ENCODE measurements around the gene HES6.
A peak's percentile ranks its signal among the peaks of the same experiment; 100 is the strongest.

Gene HES6

DNA sequence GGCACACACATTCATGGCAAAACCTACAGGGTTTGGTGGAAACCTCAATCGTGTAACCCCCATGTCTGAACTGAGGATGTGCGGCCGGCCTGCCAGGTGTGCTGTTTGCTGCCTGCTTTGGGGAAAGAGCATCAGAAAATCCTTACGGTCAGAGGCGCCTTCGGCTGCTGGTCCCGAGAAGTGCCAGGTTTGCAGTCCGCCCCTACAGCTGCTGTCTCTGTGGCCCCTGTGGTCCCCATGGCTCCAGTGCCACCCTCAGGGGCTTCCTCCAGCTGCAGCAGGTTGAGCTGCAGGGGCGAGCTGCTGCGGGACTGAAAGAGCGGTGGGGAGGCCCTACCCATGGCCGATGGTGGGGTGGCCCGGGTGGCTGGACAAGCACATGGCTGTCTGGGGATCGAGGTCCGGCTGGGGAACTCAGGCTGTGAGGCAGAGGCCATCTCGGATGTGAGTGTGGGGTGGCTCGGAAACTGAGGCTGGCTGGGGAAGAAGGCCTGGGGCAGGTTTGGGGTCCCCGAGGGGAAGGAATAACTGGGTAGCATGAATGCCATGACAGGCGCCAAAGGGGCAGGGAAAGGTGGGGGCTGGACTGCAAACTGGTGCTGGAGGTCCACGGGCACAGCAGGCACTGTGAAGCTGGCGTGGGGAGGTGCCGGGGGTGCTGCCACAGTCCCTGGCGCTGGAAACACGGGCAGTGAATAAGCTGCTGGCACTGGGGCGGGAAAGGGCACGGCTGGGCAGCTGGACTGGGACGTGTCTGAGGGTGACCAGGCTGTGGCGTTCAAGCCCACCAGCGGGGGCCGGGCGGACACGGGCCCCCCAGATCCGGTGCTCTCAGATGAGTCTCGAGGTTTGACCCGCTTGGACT lies 13.2 kb upstream of the HES6 start:
- no peak for DNase-seq

DNA sequence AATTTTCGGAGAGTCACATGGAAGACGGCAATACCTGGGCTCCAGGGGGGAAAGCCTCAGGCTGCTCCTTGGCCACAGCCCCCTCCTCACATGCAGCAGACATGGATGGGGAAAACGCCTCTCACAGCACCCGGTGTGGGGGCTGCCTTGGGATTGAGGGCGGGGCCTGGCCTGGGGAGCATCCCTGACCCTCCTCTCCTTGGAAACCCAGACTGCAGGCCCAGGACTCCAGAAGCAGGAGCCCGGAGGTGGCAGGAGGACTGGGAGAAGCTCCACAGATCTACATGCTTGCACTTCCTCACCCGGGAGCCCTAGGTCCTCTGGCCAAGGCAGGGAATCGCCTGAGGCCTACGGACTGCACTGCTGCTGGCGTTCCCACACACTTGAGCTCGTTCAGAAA lies 12.1 kb upstream of the HES6 start:
- DNase-seq, result no peak

DNA sequence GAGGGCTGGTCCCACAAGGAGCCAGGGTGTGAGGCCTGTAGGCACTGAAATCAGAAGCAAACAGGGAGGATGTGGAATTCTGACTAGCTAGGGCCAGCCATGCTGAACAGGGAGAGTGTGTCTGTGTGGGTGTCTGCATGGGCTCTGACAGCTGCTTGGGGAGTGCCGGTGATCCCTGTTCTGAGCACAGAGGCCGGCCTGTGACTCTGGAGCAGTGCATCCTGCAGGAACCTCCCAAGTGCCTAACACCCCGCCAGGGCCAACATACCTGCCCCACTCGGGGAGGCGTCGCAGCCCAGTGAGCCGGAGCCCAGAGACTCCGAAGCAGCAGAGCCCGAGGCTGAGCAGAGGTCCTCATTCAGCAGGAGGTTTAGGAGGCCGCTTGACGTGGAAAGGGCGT lies 11.5 kb upstream of the HES6 start:
- DNase-seq, result no peak

DNA sequence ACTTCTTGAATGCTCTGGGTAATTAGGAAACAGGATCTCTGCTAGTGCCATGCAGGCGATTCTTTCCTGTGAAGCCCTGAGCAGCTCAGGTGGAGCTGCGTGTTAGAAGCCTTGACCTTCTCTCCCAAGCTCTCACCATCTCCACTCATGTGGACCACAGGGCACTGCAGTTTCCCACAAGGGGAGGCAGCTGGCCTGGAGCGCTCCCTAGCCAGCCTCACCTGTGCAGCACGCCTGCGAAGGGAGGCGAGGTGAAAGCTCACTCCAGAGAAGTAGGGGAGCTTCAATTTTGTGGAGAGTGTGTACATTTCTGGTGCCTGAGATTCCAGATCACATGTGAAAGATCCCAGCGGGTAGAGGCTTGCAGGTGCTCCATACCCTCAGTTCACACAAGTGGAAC lies 11.1 kb upstream of the HES6 start:
- DNase-seq, result no peak

DNA sequence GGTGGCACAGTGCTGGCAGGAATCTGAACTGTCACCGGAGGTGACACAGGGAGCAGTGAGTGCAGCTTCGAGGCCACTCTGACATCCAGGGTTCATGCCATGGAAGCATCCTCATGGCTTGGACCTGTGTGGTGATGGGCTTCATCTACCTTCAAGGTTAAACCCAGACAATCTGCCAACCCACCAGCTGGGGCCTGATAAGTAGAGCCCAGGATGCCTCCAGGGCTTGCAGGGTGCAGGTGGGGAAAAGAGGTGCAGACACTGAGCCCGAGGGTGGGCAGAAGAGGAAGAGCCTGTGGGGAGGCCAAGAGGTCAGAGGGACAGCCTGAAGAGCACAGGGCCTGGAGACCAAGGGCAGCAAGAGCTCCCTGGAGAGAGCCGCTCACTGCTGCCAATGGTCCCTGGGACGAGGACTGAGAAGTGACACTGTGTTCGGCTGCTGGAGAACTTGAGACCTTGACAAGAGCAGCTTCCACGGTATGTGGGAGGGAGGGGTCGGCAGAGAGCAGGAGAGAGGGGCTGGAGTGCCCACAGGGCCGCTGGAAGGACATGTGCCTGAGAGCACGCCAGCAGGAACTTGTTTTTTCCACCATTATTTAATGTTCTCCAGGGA lies 8.1 kb upstream of the HES6 start:
- DNase-seq, result no peak

DNA sequence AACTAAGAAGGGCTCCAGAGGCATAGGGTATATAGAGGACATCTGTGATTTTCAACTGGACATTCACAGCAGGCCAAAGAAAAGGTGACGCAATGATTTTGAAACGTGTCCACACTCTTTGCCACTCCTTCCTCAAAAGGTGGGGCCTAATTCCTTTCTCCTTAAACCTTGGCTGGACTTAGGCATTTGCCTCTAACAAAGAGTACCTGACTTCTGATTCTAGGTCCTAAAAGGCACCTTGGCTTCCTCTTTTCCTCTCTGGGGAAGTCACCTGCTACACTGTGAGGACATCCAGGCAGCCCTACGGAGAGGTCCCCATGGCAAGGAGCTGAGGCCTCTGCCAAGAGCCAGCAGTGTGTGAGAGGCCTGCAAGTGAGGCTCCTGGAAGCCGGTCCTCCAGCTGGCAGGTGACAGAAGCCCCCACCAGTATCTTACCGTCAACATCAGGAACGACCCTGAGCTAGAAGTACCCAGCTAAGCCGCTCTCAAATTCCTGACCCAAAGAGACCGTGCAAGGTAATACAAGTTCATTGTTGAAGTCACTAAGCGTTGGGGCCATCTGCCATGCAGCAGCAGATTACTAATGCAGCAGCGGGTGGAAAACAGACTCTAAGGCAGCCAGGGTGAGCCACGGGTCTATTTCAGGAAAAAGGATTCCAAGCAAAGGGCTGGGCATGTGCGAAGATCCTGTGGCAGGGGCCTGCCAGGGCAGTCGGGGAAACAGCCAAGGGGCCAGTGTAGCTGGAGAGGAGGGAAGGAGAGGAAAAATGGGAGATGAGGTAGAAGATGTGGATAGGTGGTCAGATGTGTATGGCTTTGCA lies 7.4 kb upstream of the HES6 start:
- no peak for DNase-seq

DNA sequence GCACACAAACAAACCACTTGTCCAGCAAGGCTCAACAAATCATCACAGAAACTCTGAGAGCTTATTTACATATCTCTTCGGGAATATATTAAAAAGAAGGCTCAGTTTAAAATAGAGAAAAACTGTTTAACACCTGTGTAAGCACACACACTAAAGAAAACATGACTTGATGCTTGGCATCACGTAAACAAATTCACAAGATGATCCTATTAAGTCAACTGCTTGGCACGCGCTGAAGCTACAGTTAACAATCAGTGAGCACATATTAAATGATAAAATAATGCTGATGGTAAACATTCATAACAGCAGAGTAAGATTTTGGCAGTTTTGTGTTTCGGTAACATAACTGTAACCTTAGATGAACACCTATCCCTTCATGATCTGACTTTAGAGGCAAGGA lies 4.3 kb upstream of the HES6 start:
- no peak for DNase-seq

DNA sequence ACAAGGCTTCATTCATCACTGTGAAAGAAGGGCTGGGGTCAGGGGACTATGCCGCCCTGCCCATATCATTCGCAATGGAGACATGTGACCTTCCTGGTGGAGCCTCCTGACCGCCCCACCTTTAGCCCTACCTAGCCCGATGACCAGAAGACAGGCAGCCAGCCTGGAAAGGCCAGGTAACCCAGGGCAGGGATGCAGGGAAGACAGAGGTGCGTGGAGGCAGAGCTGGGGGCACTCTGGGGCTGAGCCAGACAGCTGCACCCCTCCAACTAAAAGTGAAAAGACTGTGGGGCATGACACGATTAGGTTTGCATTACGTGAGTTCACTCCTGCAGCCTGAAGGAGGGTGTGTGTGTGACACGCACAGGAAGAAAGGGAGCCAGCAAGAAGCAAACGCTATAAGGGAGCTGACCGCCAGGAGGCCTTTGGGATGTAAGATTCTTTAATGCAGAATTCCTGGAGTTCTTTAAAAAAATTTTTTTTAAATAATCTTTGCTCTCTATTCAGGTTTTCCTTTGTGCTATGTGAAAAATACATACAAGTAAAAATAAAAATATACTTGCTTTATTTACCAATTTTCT lies 3.7 kb upstream of the HES6 start:
- no peak for DNase-seq

DNA sequence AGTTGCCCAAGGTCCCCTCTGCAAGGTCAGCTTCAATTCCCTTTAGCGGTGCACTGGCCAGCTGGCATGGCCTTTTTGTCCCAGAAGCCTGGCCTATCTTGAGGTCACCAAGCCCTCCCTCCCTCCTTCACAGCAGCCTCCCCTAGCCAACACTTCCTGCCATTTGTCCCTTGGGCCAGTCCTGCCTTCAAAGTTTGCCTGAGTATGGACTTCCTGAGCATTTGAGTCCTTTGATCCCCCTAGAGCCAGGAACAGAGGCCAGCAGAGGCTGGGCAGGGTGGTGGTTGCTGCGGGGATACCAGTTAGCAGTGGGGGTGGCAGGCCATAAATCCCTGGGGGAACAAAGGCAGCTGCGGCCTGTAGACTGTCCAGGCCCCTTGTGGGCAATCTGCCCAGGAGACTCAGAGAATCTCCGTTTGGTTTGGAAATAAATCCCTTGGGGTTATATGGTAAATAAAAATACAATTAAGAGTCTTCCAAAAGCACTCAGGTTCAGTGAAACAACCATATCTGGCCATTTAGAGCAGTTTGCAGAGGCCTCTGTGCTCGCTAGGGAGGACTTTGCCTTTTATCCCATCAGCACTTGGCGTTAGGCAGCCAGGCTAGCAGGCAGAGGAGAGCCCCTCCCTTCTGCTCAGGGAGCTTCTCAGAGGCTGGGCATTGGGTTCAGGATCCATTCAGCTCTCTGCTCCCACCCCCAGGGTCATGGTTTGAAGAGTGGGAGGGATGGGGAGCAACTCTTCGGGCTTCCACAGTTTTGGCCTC lies 3.1 kb upstream of the HES6 start:
- no peak for DNase-seq

DNA sequence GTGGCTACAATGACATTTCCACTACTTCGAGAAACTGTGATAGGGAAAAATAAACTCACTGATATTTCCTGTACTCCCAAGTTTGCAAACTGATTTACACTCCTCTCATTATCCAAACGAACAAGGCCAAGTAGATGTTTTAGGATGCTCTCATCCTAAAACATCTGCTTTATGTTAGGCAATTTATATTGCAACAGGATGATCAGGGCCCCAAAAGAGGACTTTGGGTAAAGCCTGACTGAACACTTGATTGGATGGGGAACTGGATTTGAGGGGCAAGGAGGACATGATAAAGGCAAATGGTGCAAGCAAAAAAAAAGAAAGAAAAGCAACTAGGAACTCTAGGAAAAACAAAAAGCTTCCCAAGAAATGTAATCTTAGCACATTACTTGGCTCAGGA lies 2.1 kb upstream of the HES6 start:
- DNase-seq, result no peak

DNA sequence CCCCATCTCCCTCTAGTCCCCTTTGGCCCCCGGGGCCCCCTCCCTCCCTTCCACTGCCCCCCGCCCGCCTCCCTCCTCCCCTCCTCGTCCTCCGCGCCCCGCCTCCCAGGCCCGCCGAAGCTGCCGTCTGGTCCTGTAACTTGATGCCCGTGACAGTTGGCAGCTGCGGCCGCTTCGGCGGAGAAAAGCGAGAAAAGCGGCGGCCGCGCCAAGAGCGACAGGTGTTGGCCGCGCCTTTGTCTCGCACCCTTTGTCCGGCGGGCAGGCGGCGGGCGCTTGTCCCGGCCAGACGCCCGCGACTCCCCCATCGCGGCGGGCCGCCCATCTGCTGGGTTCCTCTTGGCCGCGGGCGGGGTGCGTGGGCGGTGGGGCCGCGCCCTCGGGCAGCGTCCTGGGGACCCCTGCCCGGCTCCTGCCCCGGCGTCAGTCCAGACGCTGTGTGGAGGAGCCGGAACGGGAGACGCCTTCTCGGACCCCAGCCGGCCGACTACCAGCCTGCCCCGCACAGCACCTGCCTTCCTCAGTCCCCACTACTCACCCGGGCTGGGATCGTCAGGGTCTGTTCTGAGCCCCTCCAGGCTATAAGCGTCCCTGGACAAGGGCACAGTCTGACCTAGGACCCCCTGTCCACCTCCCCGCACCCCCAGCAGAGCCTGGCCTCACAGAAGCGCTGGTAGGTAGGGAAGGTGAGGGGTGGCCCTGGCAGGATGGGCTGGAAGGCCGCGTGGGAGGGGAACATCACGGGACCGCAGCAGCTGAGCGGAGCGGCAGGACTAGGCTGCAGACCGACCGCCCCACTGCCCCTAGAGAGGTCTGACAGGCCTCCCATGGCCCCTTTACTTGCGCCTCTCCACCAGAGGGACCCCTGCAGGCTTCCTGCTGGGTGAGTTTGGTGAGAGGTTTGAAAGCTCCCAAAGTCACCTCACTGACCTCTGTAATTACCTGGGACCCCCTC lies 1.2 kb upstream of the HES6 start:
- peak; percentile 81 for DNase-seq

DNA sequence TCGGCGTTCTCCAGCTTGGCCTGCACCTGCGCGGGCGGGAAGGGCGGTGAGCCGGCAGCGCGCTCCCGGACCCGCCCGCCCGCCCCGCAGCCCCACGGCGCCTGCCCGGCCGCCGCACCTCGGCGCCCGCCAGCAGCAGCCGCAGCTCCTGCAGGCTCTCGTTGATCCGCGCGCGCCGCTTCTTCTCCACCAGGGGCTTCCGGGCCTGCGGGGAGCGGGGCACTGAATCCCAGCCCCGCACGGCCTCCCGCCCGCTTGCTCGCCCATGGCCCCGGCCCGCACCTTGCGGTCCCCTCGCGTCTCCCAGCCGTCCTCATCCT lies 335 bp downstream of the HES6 start:
- DNase-seq, result no peak

DNA sequence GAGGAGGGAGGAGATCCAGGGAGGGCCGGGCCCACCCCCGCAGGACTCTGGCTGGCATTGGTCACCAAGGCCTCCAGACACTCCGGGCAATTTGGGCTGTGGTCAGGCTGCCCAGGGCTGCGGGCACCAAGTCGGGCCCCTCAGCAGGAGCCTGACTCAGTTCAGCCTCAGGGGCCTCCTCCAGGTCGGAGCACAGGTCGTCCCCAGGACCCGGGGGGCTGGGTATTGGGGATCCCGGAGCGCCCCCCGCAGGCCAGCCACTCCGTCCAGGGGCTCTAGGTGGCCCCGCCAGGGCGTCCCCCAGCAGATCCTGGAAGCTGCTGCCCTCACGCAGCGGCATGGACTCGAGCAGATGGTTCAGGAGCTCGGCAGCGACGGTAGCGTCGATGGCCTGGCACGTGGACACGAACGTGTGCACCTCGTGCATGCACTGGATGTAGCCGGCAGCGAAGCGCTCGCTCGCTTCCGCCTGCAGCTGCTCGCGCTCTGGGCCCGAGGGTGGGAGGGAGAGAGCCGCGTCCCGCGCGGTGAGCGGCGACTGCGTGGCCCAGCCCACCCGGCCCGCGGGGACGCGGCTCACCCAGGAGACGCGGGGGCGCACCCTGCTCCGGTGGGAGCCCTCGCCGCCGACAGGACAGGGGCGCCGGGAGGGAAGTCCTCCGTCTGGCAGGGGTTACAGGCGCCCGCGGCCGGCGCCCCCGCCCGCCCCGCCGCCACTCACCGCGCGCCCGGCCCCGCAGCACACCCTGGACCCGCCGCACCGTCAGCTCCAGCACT lies 884 bp downstream of the HES6 start:
- no peak for DNase-seq

DNA sequence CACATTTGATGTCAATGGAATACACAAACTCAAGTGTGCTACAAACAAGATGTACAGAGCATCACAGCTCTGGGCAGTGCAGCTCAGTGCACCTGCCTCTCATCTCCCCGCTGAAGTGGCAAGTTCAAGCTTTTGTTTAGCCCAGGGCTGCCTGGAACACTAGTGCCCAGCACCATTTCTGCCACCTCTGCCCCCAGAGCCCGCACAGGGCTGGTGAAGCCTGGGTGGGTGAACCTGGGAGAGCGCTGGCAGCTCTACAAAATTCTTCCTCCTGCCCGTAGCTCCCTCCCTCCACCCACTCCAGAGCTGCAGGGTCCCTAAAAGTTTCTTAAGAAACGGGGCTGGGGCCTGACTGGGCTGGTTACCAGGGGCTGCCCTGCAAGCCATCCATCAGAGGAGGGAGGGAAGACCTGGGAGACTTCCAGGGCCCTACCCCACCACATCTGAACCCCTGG lies 1.5 kb downstream of the HES6 start:
- DNase-seq, result peak; percentile 32

DNA sequence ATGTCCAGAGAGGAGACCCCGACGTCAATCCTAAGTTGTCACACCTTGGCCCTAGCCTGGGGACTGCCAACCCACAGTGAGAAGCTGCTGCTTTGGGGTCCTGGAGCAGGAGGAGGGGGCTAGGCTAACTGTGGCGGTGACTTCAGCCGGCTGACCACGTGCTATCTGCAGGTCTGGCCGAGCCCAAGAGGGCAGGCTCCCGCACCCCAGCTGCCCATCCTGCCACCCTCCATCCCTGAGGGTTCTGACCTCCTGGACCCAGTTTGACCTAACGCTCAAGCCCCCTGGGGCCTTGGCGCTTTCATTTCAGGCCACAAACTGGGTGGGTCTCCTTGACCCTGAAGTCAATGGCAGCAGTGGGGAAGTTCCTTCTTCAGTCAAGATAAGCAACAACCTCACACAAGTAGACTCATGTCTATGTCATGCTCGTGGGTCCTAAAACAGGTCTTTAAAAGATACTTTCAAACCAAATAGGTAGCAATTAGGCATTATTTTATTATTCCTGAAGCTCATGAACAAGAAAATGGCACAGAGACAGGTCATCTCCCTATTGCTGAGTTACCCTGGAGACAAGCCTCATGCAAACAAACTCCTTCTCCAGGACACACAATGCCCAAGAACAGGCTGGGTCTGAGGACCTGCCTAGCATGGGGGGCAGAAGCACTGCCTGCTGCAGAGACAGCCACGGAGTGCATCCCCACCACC lies 2.3 kb downstream of the HES6 start:
- DNase-seq, result peak; percentile 25

DNA sequence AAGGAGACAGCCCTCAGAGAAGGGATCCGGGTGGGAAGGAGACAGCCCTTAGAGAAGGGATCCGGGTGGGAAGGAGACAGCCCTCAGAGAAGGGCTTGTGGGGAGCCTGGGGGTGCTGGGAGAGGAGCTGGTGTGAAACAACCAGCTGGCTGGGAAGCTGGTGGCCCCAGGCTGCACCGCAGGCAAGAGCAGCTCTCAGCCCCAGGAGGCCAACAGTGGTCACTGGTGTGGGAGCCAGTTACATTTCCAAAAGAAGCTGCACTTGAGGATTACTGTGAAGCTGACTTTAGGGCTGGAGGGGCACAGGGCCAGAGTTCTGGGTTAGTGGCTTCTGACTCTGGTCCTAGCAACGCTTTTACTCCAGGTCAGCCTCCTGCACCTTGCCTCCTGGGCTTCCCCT lies 3.3 kb downstream of the HES6 start:
- DNase-seq, result peak; percentile 40

DNA sequence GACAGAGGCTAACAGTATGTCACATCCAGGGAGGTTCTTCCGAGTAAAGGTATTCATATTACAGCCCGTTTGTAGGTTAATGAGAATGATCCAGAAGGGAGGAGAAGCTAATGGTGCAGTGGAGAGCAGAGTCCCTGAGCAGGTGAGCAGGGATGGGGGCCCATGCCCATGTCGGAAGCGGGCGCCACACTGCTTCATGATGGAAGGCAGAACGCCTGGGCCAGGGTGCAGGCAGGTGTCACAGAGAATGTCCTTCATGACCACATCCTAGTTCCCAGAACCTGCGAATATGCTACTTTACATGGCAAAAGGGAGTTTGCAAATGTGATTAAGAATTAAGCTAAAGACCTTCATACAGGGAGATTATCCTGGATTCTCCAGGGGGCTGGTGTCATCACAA lies 4.0 kb downstream of the HES6 start:
- DNase-seq, result peak; percentile 22

DNA sequence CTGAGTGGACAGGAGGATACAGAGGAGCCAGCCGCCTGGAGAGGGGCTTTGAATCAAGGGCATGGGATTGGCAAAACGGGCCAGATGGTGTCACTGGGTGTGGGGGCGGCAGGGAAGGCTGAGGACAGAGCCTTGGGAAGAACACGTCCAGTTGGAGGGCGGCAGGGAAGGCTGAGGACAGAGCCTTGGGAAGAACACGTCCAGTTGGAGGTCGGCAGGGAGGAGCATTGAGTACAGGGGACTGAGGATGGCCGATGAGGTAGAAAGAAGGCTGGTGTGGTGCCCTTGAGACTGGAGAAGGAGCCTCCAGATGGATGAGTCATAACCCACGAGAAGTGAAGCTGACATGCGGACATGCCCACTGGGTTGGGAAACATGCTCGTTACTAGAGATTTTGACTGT lies 4.5 kb downstream of the HES6 start:
- peak; percentile 22 for DNase-seq

DNA sequence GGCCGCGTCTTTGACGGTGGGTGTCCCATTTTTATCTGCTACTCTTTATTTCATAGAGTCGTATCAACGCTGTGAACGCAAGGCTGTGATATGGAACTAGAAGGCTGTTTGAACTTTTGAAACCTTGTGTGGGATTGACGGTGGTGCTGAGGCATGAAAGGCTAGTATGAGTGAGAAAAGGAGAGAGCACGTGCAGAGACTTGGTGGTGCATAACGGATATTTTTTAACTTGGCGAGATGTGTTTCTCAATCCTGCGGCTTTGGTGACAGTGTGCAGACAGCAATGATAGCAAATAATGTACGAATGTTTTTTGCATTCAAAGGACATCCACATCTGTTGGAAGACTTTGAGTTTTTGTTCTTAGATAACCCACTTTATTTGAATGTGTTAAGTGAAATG lies 6.2 kb downstream of the HES6 start:
- no peak for DNase-seq

DNA sequence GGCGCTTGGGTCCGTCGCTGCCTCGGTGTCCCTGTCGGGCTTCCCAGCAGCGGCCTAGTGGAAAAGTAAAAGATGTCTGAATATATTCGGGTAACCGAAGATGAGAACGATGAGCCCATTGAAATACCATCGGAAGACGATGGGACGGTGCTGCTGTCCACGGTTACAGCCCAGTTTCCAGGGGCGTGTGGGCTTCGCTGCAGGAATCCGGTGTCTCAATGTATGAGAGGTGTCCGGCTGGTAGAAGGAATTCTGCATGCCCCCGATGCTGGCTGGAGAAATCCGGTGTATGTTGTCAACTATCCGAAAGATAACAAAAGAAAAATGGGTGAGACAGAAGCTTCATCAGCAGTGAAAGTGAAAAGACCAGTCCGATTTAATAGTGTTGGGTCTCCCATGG lies 8.0 kb downstream of the HES6 start:
- DNase-seq, result no peak

All from right forelimb (tissue), 1 donor.